ENCODE results near the gene SMAD6.

SMAD6 gene

GRCh38 chr15:66742286-66742685, 40.2 kb downstream of the SMAD6 start:
- no peak for TF ChIP-seq CTCF (IDR thresholded peaks at IDR 0.05; ENCODE audit: control insufficient read depth, insufficient read depth, low read depth, low read length, missing control alignments)
- DNase-seq (ENCODE audit: low read depth): no peak
- no peak overlapping the region for H3K4me3 ChIP-seq (ENCODE audit: control insufficient read depth, low read depth, low read length)

GRCh38 chr15:66743204-66743603, 41.2 kb downstream of the SMAD6 start:
- H3K4me3 ChIP-seq (ENCODE audit: control insufficient read depth, low read depth, low read length): no peak overlapping the region
- DNase-seq (ENCODE audit: low read depth): no peak
- TF ChIP-seq CTCF (IDR thresholded peaks at IDR 0.05; ENCODE audit: control insufficient read depth, insufficient read depth, low read depth, low read length, missing control alignments): no peak

GRCh38 chr15:66743703-66744536, 41.9 kb downstream of the SMAD6 start:
- DNase-seq (ENCODE audit: low read depth): no peak
- TF ChIP-seq CTCF (IDR thresholded peaks at IDR 0.05; ENCODE audit: control insufficient read depth, insufficient read depth, low read depth, low read length, missing control alignments): no peak
- no peak overlapping the region for H3K4me3 ChIP-seq (ENCODE audit: control insufficient read depth, low read depth, low read length)

- no peak for TF ChIP-seq CTCF (IDR thresholded peaks at IDR 0.05; ENCODE audit: control insufficient read depth, insufficient read depth, low read depth, low read length, missing control alignments)
- no peak overlapping the region for H3K4me3 ChIP-seq (ENCODE audit: control insufficient read depth, low read depth, low read length)
- DNase-seq (ENCODE audit: low read depth): no peak
These were observed 42.7 kb downstream of the SMAD6 start for GRCh38 chr15:66744610-66745279.

- no peak for DNase-seq (ENCODE audit: low read depth)
- no peak for TF ChIP-seq CTCF (IDR thresholded peaks at IDR 0.05; ENCODE audit: control insufficient read depth, insufficient read depth, low read depth, low read length, missing control alignments)
- H3K4me3 ChIP-seq (ENCODE audit: control insufficient read depth, low read depth, low read length): no peak overlapping the region
These were observed 43.6 kb downstream of the SMAD6 start for GRCh38 chr15:66745530-66746230.

- TF ChIP-seq CTCF (IDR thresholded peaks at IDR 0.05; ENCODE audit: control insufficient read depth, insufficient read depth, low read depth, low read length, missing control alignments): no peak
- DNase-seq (ENCODE audit: low read depth): no peak
- H3K4me3 ChIP-seq (ENCODE audit: control insufficient read depth, low read depth, low read length): no peak overlapping the region
These were observed 44.2 kb downstream of the SMAD6 start for GRCh38 chr15:66746231-66746605.

Measured in AG09309 (cell line).